ENCODE data around the gene USP17L5. TPM values are rescaled to one million over a fixed set of nuclear protein-coding genes. Genes with fewer than 3 reads are reported as not detected.

The USP17L5 gene
- total and polyA plus RNA-seq, 2 experiments from 2014 or later: not detected

Other genes starting within 250 kb of the USP17L5 start
- gene FAM90A26, start 169.0 kb upstream of the USP17L5 start, total RNA-seq: not detected in 2 replicates
- not detected in 2 replicates for gene FAM90A26, start 169.0 kb upstream of the USP17L5 start, polyA plus RNA-seq
- not detected in 2 replicates for gene USP17L10, start 128.7 kb upstream of the USP17L5 start, total RNA-seq
- not detected in 2 replicates for gene USP17L10, start 128.7 kb upstream of the USP17L5 start, polyA plus RNA-seq
- not detected in 2 replicates for gene USP17L11, start 124.0 kb upstream of the USP17L5 start, total RNA-seq
- not detected in 2 replicates for gene USP17L11, start 124.0 kb upstream of the USP17L5 start, polyA plus RNA-seq
- gene USP17L12, start 119.3 kb upstream of the USP17L5 start, total RNA-seq: not detected in 2 replicates
- not detected in 2 replicates for gene USP17L12, start 119.3 kb upstream of the USP17L5 start, polyA plus RNA-seq
- gene USP17L13, start 114.5 kb upstream of the USP17L5 start, total RNA-seq: not detected in 2 replicates
- not detected in 2 replicates for gene USP17L13, start 114.5 kb upstream of the USP17L5 start, polyA plus RNA-seq
- gene USP17L15, start 105.0 kb upstream of the USP17L5 start, total RNA-seq: 0.56 TPM in 1 of 2 replicates, not detected in the other
- not detected in 2 replicates for gene USP17L15, start 105.0 kb upstream of the USP17L5 start, polyA plus RNA-seq
- not detected in 2 replicates for gene USP17L17, start 95.5 kb upstream of the USP17L5 start, total RNA-seq
- not detected in 2 replicates for gene USP17L17, start 95.5 kb upstream of the USP17L5 start, polyA plus RNA-seq
- gene USP17L18, start 90.8 kb upstream of the USP17L5 start, total RNA-seq: not detected in 2 replicates
- gene USP17L18, start 90.8 kb upstream of the USP17L5 start, polyA plus RNA-seq: not detected in 2 replicates
- gene USP17L19, start 86.0 kb upstream of the USP17L5 start, total RNA-seq: not detected in 2 replicates
- gene USP17L19, start 86.0 kb upstream of the USP17L5 start, polyA plus RNA-seq: not detected in 2 replicates
- not detected in 2 replicates for gene USP17L20, start 81.3 kb upstream of the USP17L5 start, total RNA-seq
- gene USP17L20, start 81.3 kb upstream of the USP17L5 start, polyA plus RNA-seq: not detected in 2 replicates
- gene USP17L21, start 76.5 kb upstream of the USP17L5 start, total RNA-seq: not detected in 2 replicates
- gene USP17L21, start 76.5 kb upstream of the USP17L5 start, polyA plus RNA-seq: not detected in 2 replicates
- not detected in 2 replicates for gene USP17L22, start 71.8 kb upstream of the USP17L5 start, total RNA-seq
- not detected in 2 replicates for gene USP17L22, start 71.8 kb upstream of the USP17L5 start, polyA plus RNA-seq
- gene USP17L24, start 14.2 kb upstream of the USP17L5 start, total RNA-seq: not detected in 2 replicates
- not detected in 2 replicates for gene USP17L24, start 14.2 kb upstream of the USP17L5 start, polyA plus RNA-seq
- gene USP17L25, start 9.5 kb upstream of the USP17L5 start, total RNA-seq: not detected in 2 replicates
- not detected in 2 replicates for gene USP17L25, start 9.5 kb upstream of the USP17L5 start, polyA plus RNA-seq
- not detected in 2 replicates for gene USP17L26, start 4.7 kb upstream of the USP17L5 start, total RNA-seq
- not detected in 2 replicates for gene USP17L26, start 4.7 kb upstream of the USP17L5 start, polyA plus RNA-seq
- not detected in 2 replicates for gene USP17L27, start 4.7 kb downstream of the USP17L5 start, total RNA-seq
- gene USP17L27, start 4.7 kb downstream of the USP17L5 start, polyA plus RNA-seq: not detected in 2 replicates
- not detected in 2 replicates for gene USP17L28, start 9.5 kb downstream of the USP17L5 start, total RNA-seq
- gene USP17L28, start 9.5 kb downstream of the USP17L5 start, polyA plus RNA-seq: not detected in 2 replicates
- not detected in 2 replicates for gene USP17L29, start 14.2 kb downstream of the USP17L5 start, total RNA-seq
- gene USP17L29, start 14.2 kb downstream of the USP17L5 start, polyA plus RNA-seq: not detected in 2 replicates
- not detected in 2 replicates for gene USP17L30, start 23.7 kb downstream of the USP17L5 start, total RNA-seq
- gene USP17L30, start 23.7 kb downstream of the USP17L5 start, polyA plus RNA-seq: not detected in 2 replicates
- gene DEFB131A, start 105.0 kb downstream of the USP17L5 start, total RNA-seq: not detected in 2 replicates
- not detected in 2 replicates for gene DEFB131A, start 105.0 kb downstream of the USP17L5 start, polyA plus RNA-seq

Measured in hepatocyte (in vitro differentiated cells).